ENCODE measurements around the gene NCAN. TPM values are rescaled to one million over a fixed set of nuclear protein-coding genes. Genes with fewer than 3 reads are reported as not detected.

NCAN gene
- total RNA-seq, 3 donors from 2014 or later = 0.25 TPM; not detected in 2

DNA sequence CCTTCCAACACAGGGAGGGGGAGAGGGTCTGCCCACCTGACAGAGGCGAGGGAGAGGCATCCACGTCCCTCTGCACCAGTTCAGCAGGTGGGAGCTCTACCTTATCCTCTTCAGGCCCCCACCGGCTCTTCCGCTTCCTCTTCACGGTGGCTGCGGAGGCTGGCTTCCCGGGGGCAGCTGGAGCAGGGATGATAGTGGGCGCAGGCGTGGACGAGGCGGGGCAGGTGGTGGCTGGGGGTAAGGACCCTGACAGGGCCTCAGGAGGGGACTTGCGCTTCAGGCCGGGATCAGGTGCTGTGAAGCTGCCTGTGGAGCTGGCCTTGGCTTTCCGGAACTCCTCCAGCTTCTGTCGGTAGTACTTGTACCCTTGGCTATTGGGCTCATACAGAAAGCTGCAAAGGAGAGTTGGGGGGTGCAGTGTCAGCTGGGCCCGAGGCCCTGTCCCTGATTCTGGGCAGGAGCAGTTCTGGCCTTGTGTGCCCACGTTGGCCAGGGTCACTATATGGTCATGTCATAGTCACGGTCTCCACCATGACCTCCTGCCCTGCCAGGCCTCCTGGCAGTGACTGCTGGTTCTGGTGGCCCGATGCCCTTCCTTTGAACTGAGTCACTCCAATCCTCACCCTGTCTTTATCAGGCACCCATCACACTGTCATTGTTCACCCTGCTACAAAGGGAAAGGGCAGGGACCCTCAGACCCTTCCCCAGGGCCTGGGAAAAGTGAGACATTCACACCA, 85.4 kb downstream of the NCAN start:
- ATAC-seq = no peak
- H3K4me3 ChIP-seq = no peak overlapping the region
- no peaks in the 10 kb centered on the region for H3K36me3 ChIP-seq (ENCODE audit: low read depth)
- TF ChIP-seq, protein P1, sequence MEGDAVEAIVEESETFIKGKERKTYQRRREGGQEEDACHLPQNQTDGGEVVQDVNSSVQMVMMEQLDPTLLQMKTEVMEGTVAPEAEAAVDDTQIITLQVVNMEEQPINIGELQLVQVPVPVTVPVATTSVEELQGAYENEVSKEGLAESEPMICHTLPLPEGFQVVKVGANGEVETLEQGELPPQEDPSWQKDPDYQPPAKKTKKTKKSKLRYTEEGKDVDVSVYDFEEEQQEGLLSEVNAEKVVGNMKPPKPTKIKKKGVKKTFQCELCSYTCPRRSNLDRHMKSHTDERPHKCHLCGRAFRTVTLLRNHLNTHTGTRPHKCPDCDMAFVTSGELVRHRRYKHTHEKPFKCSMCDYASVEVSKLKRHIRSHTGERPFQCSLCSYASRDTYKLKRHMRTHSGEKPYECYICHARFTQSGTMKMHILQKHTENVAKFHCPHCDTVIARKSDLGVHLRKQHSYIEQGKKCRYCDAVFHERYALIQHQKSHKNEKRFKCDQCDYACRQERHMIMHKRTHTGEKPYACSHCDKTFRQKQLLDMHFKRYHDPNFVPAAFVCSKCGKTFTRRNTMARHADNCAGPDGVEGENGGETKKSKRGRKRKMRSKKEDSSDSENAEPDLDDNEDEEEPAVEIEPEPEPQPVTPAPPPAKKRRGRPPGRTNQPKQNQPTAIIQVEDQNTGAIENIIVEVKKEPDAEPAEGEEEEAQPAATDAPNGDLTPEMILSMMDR (IDR thresholded peaks at IDR 0.05) = no peak
- DNase-seq = no peak
- intact Hi-C loops (cut with DNase I, micrococcal nuclease) = no loop called here
- H3K4me1 ChIP-seq (ENCODE audit: low read depth) = no peaks in the 10 kb centered on the region
- H3K9me3 ChIP-seq = peaks cover 4% of the 10 kb centered on the region

DNA sequence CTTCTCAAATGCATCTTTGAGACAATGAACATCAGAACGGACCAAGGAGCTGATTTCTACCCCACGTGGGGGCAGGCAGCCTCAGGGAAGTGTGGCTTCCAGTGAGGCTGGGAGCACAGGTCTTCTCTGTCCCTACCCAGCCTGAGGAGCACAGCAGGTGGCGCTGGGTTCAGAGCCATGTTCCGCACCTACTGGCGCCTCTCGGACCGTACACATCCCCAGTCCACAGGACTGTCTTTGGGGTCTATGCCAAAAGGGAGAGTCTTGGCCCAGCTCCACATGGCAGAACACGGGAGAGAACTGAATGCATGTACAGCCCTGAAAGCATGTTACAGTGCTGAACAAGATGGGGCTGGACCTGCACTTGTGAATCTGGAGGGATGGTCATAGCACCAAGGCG, 86.0 kb downstream of the NCAN start:
- Histone ChIP-seq H3K4me3 (no peak overlapping the region), H3K36me3 (ENCODE audit: low read depth) (no peaks in the 10 kb centered on the region), H3K4me1 (ENCODE audit: low read depth) (no peaks in the 10 kb centered on the region), H3K9me3 (peaks cover 2% of the 10 kb centered on the region)
- intact Hi-C loops (cut with DNase I, micrococcal nuclease) = no loop called here
- DNase-seq (no peak), ATAC-seq (no peak)
- TF ChIP-seq, protein P1 (IDR thresholded peaks at IDR 0.05) = no peak

DNA sequence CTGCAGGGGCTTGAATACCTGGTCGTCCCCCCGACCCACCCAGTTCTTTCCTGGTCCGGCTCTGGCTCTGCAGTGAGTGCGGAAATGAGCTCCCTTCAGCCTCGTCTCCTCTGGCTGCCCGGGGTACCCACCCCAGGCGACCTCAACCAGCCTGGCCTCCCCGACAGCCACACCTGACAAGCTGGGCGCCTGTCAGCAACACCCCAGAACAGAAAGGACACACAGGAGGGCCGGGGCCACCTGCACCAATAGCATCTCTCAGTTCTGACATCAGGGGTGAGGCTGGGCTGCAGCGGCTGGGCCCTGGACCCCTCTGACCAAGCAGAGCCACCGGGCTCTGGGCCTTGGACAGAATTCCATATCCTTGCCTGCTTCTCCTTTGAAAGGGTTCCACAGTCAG, 88.9 kb downstream of the NCAN start:
- Histone ChIP-seq H3K4me1 (ENCODE audit: low read depth) (no peaks in the 10 kb centered on the region), H3K4me3 (no peak overlapping the region), H3K36me3 (ENCODE audit: low read depth) (no peaks in the 10 kb centered on the region), H3K9me3 (no peaks in the 10 kb centered on the region)
- intact Hi-C loops (cut with DNase I, micrococcal nuclease) = no loop called here
- ATAC-seq = no peak
- TF ChIP-seq, protein P1 (IDR thresholded peaks at IDR 0.05) = no peak
- no peak for DNase-seq

Other genes starting within 250 kb of the NCAN start
- 10 to 100 TPM; 65.4 to 93.4 (median 69.8) TPM for gene SUGP2, start 178.4 kb upstream of the NCAN start, total RNA-seq
- 10 to 100 TPM; 18.4 to 20.0 (median 19.3) TPM for gene ARMC6, start 178.4 kb upstream of the NCAN start, total RNA-seq
- gene SLC25A42, start 148.0 kb upstream of the NCAN start, total RNA-seq = 10 to 100 TPM in 1 of 3 donors, 1 to 10 TPM in 2; 9.4 to 11.7 (median 9.8) TPM
- gene TMEM161A, start 73.5 kb upstream of the NCAN start, total RNA-seq = 10 to 100 TPM; 14.7 to 23.4 (median 17.6) TPM
- 1 to 10 TPM; 1.5 to 3.0 (median 2.5) TPM for gene MEF2B, start 41.7 kb upstream of the NCAN start, total RNA-seq
- 10 to 100 TPM; 29.1 to 41.0 (median 31.8) TPM for gene BORCS8, start 19.8 kb upstream of the NCAN start, total RNA-seq
- gene RFXANK, start 19.7 kb upstream of the NCAN start, total RNA-seq = 10 to 100 TPM; 62.3 to 71.4 (median 64.9) TPM
- gene NR2C2AP, start 8.5 kb upstream of the NCAN start, total RNA-seq = 10 to 100 TPM; 12.5 to 14.6 (median 13.4) TPM
- gene TM6SF2, start 61.3 kb downstream of the NCAN start, total RNA-seq = 1 to 10 TPM; 4.5 to 9.6 (median 6.4) TPM
- 10 to 100 TPM; 41.0 to 46.7 (median 45.9) TPM for gene SUGP1, start 108.6 kb downstream of the NCAN start, total RNA-seq
- 10 to 100 TPM; 49.8 to 71.1 (median 70.6) TPM for gene MAU2, start 108.9 kb downstream of the NCAN start, total RNA-seq
- gene GATAD2A, start 193.7 kb downstream of the NCAN start, total RNA-seq = 100 to 1,000 TPM in 2 of 3 donors, 10 to 100 TPM in 1; 89.3 to 117 (median 107) TPM

Data from mucosa of descending colon (tissue), 3 donors.